HepG2 (cell line): ENCODE measurements around the gene SLU7. TPM values are rescaled to one million over a fixed set of nuclear protein-coding genes. Genes with fewer than 3 reads are reported as not detected.
A peak's percentile ranks its signal among the peaks of the same experiment; 100 is the strongest.

Source experiments
- ATAC-seq: fragments of 200-7000 bp; cut with Tn5 transposase; 3 replicates; pipeline ENCODE4 v1.9.1; 2020; ENCODE audit warnings: mild to moderate bottlenecking, moderate library complexity
- BruUV-seq: library from RNA; stranded (reverse); fragments of 400-500 nt; replicated peaks from 2 replicates; lab custom pipeline; 2021; lab: Mats Ljungman, UMichigan
- CTCF ChIA-PET: fragments of 300-600 bp; formaldehyde crosslinking; extraction: SDS; loops from one replicate; lab custom pipeline; 2021; ENCODE audit warnings: low total read pairs, inconsistent platforms, low intra/inter-chr PET ratio; lab: Yijun Ruan, JAX
- POLR2A ChIA-PET: fragments of 350-600 bp; sonication (Branson Sonifier 250); formaldehyde crosslinking; loops from one replicate; lab custom pipeline; 2020; ENCODE audit warnings: antibody characterized with exemption, inconsistent platforms; lab: Yijun Ruan, JAX
- DNase-seq: peaks from one replicate; pipeline ENCODE4 v3.0.0-alpha.2; 2015; ENCODE audit warnings: low spot score
- FAIRE-seq: peaks from 3 replicates; lab custom pipeline; 2011; peaks lifted over from hg19 to GRCh38; lab: Jason Lieb, UNC
- H2AFZ ChIP-seq: one replicate; pipeline ENCODE4 v1.6.1; 2011; ENCODE audit warnings: low read length, inconsistent platforms
- H3K27ac ChIP-seq: fragments of 300-600 bp; 3 replicates; pipeline ENCODE4 v1.8.0; 2011; ENCODE audit warnings: mixed run types, mild to moderate bottlenecking, mixed read lengths, low read length, inconsistent platforms; ENCODE audit not compliant: insufficient read depth; ENCODE audit errors: extremely low read length
- H3K27me3 ChIP-seq, 2 experiments: fragments of 200-600 bp in 1 of 2; 2 replicates in 1 of 2; 3 replicates in 1 of 2; pipeline versions ENCODE4 v1.6.0 to v1.8.0; 2011; ENCODE audit warnings: low read length in 2 of 2, mild to moderate bottlenecking in 2 of 2, moderate library complexity in 2 of 2, inconsistent platforms in 1 of 2; ENCODE audit not compliant: insufficient read depth in 2 of 2, control insufficient read depth in 1 of 2
- H3K36me3 ChIP-seq, 2 experiments: fragments of 200-600 bp in 1 of 2; replicated peaks in 1 of 2; 2 replicates in 1 of 2; 3 replicates in 1 of 2; pipeline versions ENCODE4 v1.5.1 to v1.8.0; 2011; ENCODE audit warnings: low read length in 2 of 2, inconsistent platforms in 1 of 2; ENCODE audit not compliant: insufficient read depth in 2 of 2, control insufficient read depth in 1 of 2
- H3K4me1 ChIP-seq: 2 replicates; pipeline ENCODE4 v1.5.1; 2012; ENCODE audit warnings: low read length, inconsistent platforms; ENCODE audit not compliant: insufficient read depth
- H3K4me2 ChIP-seq: 2 replicates; pipeline ENCODE4 v1.6.0; 2011; ENCODE audit warnings: low read depth, low read length, inconsistent platforms
- H3K4me3 ChIP-seq, 3 experiments: fragments of 200-600 bp in 1 of 3; sonication (generic), shearing (Covaris generic) in 1 of 3; replicated peaks in 1 of 3; 2 replicates each; pipeline ENCODE4 v1.5.1; 2011 to 2016; ENCODE audit warnings: low read length in 3 of 3, inconsistent platforms in 2 of 3, low read depth in 2 of 3, mild to moderate bottlenecking in 2 of 3, control low read depth in 1 of 3, mixed read lengths in 1 of 3; ENCODE audit not compliant: insufficient read depth in 1 of 3
- H3K79me2 ChIP-seq: one replicate; pipeline ENCODE4 v1.6.1; 2011; ENCODE audit warnings: low read length, inconsistent platforms; ENCODE audit not compliant: insufficient read depth
- H3K9ac ChIP-seq: 2 replicates; pipeline ENCODE4 v1.6.0; 2011; ENCODE audit warnings: mild to moderate bottlenecking, low read depth, low read length, inconsistent platforms; ENCODE audit not compliant: insufficient read depth
- H3K9me3 ChIP-seq: 2 replicates; pipeline ENCODE4 v1.5.1; 2012; ENCODE audit warnings: mild to moderate bottlenecking, low read length
- H4K20me1 ChIP-seq: 2 replicates; pipeline ENCODE4 v1.6.0; 2011; ENCODE audit warnings: inconsistent platforms, mild to moderate bottlenecking, low read length, moderate library complexity; ENCODE audit not compliant: insufficient read depth
- HNF4A ChIP-seq: sonication (generic); formaldehyde crosslinking; IDR thresholded peaks from 2 replicates; pipeline ENCODE4 v1.4.0; 2020; ENCODE audit warnings: missing genetic modification reagents
- HOXA5 ChIP-seq: sonication (generic); formaldehyde crosslinking; IDR thresholded peaks from 2 replicates; pipeline ENCODE4 v1.4.0; 2020; ENCODE audit warnings: missing genetic modification reagents
- ISL2 ChIP-seq: sonication (generic); formaldehyde crosslinking; IDR thresholded peaks from 2 replicates; pipeline ENCODE4 v1.5.0; 2020; ENCODE audit warnings: missing genetic modification reagents
- JDP2 ChIP-seq: sonication (generic); formaldehyde crosslinking; IDR thresholded peaks from 2 replicates; pipeline ENCODE4 v1.8.1; 2022; ENCODE audit warnings: missing genetic modification reagents, borderline replicate concordance
- MIXL1 ChIP-seq: IDR thresholded peaks from 2 replicates; pipeline ENCODE4 v1.6.1; 2016
- RCOR2 ChIP-seq: IDR thresholded peaks from 2 replicates; pipeline ENCODE4 v1.6.1; 2016; ENCODE audit warnings: missing biosample characterization, missing genetic modification reagents
- ZKSCAN8 ChIP-seq: IDR thresholded peaks from 2 replicates; pipeline ENCODE4 v1.6.1; 2016; ENCODE audit warnings: borderline replicate concordance, missing genetic modification reagents, missing compliant biosample characterization
- ZMYM2 ChIP-seq: sonication (generic); formaldehyde crosslinking; IDR thresholded peaks from 2 replicates; pipeline ENCODE4 v1.8.0; 2022; ENCODE audit warnings: mild to moderate bottlenecking, missing genetic modification reagents
- ZNF383 ChIP-seq: sonication (generic); formaldehyde crosslinking; IDR thresholded peaks from 2 replicates; pipeline ENCODE4 v1.4.0; 2020; ENCODE audit warnings: missing genetic modification reagents, mild to moderate bottlenecking, borderline replicate concordance
- ZNF670 ChIP-seq: sonication (generic); formaldehyde crosslinking; IDR thresholded peaks from 2 replicates; pipeline ENCODE4 v1.8.0; 2022; ENCODE audit warnings: mild to moderate bottlenecking, missing genetic modification reagents, borderline replicate concordance
- WGBS: methylation state at CpG from one replicate; pipeline ENCODE4 v1.1.6; 2017; ENCODE audit warnings: low lambda C conversion rate; 5-methylcytosine and 5-hydroxymethylcytosine counted together
- in situ Hi-C: cut with HindIII; loops from 2 replicates; pipeline ENCODE4 v1.10.0; 2017; ENCODE audit warnings: low pct_unique_long_range_greater_than_20kb; ENCODE audit not compliant: extremely low pct_ligation_motif_present
- intact Hi-C: fragments of 100-400 bp; cut with micrococcal nuclease; formaldehyde crosslinking; loops from one replicate; pipeline ENCODE4 v1.10.0; 2022; ENCODE audit not compliant: unreplicated experiment
- polyA plus RNA-seq, 8 experiments: library from polyadenylated mRNA; depleted of rRNA in 3 of 8; stranded (reverse) in 7 of 8; unstranded in 1 of 8; fragments of >200 nt; fragmentation: Illumina TruSeq in 4 of 8; extraction: Trizol in 4 of 8; gene quantifications; 2 replicates each; pipeline versions ENCODE4 v1.2.1 to v1.2.3, GENCODE V29; 2011 to 2016; ENCODE audit warnings: low read depth in 4 of 8, missing spikeins in 1 of 8, mixed read lengths in 1 of 8; ENCODE audit not compliant: insufficient read depth in 1 of 8
- total RNA-seq, 5 experiments: library from RNA; depleted of rRNA; stranded (reverse); fragments of >200 nt; fragmentation: Illumina TruSeq; extraction: Trizol; gene quantifications; 2 replicates each; pipeline ENCODE4 v1.2.3, GENCODE V29; 2016; ENCODE audit warnings: low read depth in 1 of 5
- TF ChIP-seq, protein P1 (sequence below): sonication (generic); formaldehyde crosslinking; IDR thresholded peaks from 2 replicates; pipeline ENCODE4 v1.5.0; 2020; ENCODE audit warnings: mild to moderate bottlenecking, missing genetic modification reagents, borderline replicate concordance
- TF ChIP-seq, protein P2 (sequence below): sonication (generic); formaldehyde crosslinking; IDR thresholded peaks from 2 replicates; pipeline ENCODE4 v1.8.1; 2023; ENCODE audit warnings: mild to moderate bottlenecking, moderate library complexity, missing genetic modification reagents
- TF ChIP-seq, protein P3 (sequence below), 2 experiments: sonication (generic) in 1 of 2; formaldehyde crosslinking in 1 of 2; IDR thresholded peaks; 2 replicates each; pipeline versions ENCODE4 v1.5.1 to v1.6.1; 2011 to 2020; ENCODE audit warnings: borderline replicate concordance in 1 of 2, low read depth in 1 of 2, low read length in 1 of 2, mild to moderate bottlenecking in 1 of 2, missing genetic modification reagents in 1 of 2, moderate library complexity in 1 of 2
- TF ChIP-seq, protein P4 (sequence below): sonication (generic); formaldehyde crosslinking; conservative IDR thresholded peaks from 2 replicates; pipeline ENCODE4 v1.8.1; 2023; ENCODE audit warnings: missing genetic modification reagents

The SLU7 gene
- total and polyA plus RNA-seq, 2 of the 13 experiments (the other 11 are each of a cell fraction or from before 2014, with no cell fraction given) = 24.0 to 39.2 TPM

DNA sequence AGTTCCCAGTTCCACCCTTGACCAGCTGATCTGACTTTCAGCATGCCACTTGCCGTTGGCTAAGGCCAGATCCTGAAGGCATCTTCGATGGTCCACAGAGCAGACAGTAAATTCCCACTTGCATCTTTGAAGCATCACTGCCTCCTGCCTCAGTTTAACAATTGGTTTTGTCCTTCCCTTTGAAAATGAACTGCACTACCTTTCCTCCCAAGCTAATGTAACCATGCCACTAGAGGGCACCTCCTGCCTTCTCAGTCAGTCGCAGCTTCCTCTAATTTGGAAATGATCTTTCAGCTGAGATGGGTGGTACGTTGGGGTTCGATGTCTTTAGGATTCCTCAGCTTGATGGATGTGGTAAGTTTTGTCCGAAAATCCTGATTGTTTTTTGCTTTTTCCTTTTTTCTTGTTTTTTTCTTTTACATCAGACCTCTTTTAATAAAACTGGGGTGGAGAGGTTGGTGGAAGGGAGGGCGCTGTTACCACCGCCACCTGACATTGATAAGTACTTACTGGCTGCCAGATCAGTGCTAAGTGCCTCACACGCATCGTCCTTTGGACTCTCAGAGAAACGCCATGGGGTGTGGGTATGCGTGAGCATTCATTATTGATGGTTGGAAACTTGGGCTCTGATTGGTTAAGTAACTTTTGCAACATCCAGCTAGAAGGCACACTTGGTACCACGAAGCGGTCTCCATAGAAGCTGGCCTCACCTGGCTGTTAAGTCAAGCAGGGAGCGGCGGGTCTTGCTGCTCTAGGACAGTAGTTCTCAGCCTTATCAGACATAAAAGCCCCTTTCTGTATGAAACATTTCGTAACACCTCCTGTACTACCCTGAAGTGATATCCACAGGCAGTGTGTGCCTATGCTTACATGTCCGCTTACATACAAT lies 19.7 kb upstream of the SLU7 start:
- Histone ChIP-seq H3K9me3 (no peaks in the 10 kb centered on the region), H4K20me1 (no peaks in the 10 kb centered on the region), H2AFZ (peak overlapping the region; percentile 32), H3K27me3 (peaks cover 0 to 1% of the 10 kb centered on the region in 2 experiments; a peak in 1 of 5 replicates), H3K4me3 (peak overlapping the region; percentile 13 to 60 (median 39)), H3K79me2 (no peaks in the 10 kb centered on the region), H3K9ac (peak overlapping the region; percentile 4; the same call in 1 of the 2 replicates), H3K4me1 (peaks cover 42% of the 10 kb centered on the region), H3K27ac (no peak overlapping the region), H3K36me3 (no peaks in the 10 kb centered on the region), H3K4me2 (peak overlapping the region; percentile 93)
- peak; percentile 62 for DNase-seq
- no TSS peak for BruUV-seq
- 3% methylated on average over 18 of the region's 18 CpGs for WGBS
- intact Hi-C loops (loop anchor here (1.0 to 2.0 kb wide), 6 partner anchors 22 to 349 kb away; no protein-coding TSS in a partner anchor), in situ Hi-C loops (loop anchor here (5.0 to 10.0 kb wide), 2 partner anchors 64 to 356 kb away; no protein-coding TSS in a partner anchor)
- ATAC-seq = peak; percentile 79
- FAIRE-seq = peak; percentile 85
- ChIA-PET CTCF (interaction anchor here (0.7 to 2.3 kb wide), 5 partner anchors 22 to 348 kb away, joined by 3 to 19 read pairs (median 5); no protein-coding TSS in a partner anchor), POLR2A (interaction anchor here (1.1 to 2.4 kb wide), 5 partner anchors 17 to 39 kb away, joined by 3 to 29 read pairs (median 5); partner anchors contain the start of gene PTTG1)
- TF ChIP-seq, protein P1, sequence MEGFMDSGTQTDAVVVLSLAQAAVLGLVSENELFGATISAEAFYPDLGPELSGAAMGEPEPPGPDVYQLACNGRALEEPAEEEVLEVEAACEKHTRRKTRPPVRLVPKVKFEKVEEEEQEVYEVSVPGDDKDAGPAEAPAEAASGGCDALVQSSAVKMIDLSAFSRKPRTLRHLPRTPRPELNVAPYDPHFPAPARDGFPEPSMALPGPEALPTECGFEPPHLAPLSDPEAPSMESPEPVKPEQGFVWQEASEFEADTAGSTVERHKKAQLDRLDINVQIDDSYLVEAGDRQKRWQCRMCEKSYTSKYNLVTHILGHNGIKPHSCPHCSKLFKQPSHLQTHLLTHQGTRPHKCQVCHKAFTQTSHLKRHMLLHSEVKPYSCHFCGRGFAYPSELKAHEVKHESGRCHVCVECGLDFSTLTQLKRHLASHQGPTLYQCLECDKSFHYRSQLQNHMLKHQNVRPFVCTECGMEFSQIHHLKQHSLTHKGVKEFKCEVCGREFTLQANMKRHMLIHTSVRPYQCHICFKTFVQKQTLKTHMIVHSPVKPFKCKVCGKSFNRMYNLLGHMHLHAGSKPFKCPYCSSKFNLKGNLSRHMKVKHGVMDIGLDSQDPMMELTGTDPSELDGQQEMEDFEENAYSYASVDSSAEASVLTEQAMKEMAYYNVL = 0 out of 2 replicates have a peak, but pooled peaks have one; percentile 34
- TF ChIP-seq, protein P2, sequence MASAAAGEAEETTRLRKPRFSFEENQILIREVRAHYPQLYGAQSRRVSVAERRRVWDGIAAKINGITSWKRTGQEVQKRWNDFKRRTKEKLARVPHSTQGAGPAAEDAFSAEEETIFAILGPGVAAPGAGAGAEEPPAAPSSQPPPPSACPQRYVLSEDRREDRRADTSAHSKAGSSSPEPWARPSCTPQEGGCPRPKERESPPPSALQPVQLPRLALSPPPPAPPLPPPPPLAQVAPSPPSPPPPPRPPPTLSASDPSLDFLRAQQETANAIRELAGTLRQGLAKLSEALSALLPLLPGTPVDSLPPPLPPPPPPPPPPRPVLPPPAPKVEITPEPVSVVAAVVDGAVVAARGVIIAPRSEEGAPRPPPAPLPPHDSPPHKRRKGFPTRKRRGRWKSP (CRISPR knock-in tag) = 0 out of 2 replicates have a peak, but pooled peaks have one; percentile 47
- TF ChIP-seq HOXA5 (CRISPR knock-in tag) (0 out of 2 replicates have a peak, but pooled peaks have one; percentile 30), ZNF670 (CRISPR knock-in tag) (no peak), HNF4A (CRISPR knock-in tag) (0 out of 2 replicates have a peak, but pooled peaks have one; percentile 2), ZKSCAN8 (0 out of 2 replicates have a peak, but pooled peaks have one; percentile 30), ZNF383 (peak; percentile 47; the same call in 1 of the 2 replicates), MIXL1 (CRISPR knock-in tag) (peak; percentile 59; the same call in 1 of the 2 replicates), RCOR2 (no peak), JDP2 (CRISPR knock-in tag) (no peak), ZMYM2 (peak; percentile 38; the same call in 1 of the 2 replicates), ISL2 (CRISPR knock-in tag) (no peak)
- TF ChIP-seq, protein P3, sequence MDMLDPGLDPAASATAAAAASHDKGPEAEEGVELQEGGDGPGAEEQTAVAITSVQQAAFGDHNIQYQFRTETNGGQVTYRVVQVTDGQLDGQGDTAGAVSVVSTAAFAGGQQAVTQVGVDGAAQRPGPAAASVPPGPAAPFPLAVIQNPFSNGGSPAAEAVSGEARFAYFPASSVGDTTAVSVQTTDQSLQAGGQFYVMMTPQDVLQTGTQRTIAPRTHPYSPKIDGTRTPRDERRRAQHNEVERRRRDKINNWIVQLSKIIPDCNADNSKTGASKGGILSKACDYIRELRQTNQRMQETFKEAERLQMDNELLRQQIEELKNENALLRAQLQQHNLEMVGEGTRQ (IDR thresholded peaks at IDR 0.05; ENCODE audit: low read depth, low read length) = no peak
- TF ChIP-seq, protein P3 (CRISPR knock-in tag; IDR thresholded peaks at IDR 0.05; ENCODE audit: borderline replicate concordance) = 0 out of 2 replicates have a peak, but pooled peaks have one; percentile 24
- TF ChIP-seq, protein P4, sequence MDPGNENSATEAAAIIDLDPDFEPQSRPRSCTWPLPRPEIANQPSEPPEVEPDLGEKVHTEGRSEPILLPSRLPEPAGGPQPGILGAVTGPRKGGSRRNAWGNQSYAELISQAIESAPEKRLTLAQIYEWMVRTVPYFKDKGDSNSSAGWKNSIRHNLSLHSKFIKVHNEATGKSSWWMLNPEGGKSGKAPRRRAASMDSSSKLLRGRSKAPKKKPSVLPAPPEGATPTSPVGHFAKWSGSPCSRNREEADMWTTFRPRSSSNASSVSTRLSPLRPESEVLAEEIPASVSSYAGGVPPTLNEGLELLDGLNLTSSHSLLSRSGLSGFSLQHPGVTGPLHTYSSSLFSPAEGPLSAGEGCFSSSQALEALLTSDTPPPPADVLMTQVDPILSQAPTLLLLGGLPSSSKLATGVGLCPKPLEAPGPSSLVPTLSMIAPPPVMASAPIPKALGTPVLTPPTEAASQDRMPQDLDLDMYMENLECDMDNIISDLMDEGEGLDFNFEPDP (CRISPR knock-in tag) = no peak
